CD14-positive monocyte (primary cell): ENCODE measurements around the gene IWS1. TPM values are rescaled to one million over a fixed set of nuclear protein-coding genes. Genes with fewer than 3 reads are reported as not detected.

Source experiments
- DNase-seq, 3 donors: peaks; one replicate each; pipeline ENCODE4 v3.0.0-alpha.2; 2011 to 2022
- H2AFZ ChIP-seq: 2 replicates; pipeline ENCODE4 v1.6.0; 2012; ENCODE audit warnings: mild to moderate bottlenecking, low read depth, low read length, inconsistent platforms; ENCODE audit not compliant: insufficient read depth, poor library complexity, severe bottlenecking
- H3K27ac ChIP-seq, 2 donors: 1 replicate in 1 of 2; 2 replicates in 1 of 2; pipeline ENCODE4 v1.5.1; 2012 to 2013; ENCODE audit warnings: low read length in 2 of 2, control low read depth in 1 of 2, inconsistent platforms in 1 of 2, low read depth in 1 of 2, mild to moderate bottlenecking in 1 of 2
- H3K27me3 ChIP-seq, 2 donors: one replicate each; pipeline versions ENCODE4 v1.6.0 to v1.6.1; 2011 to 2013; ENCODE audit warnings: low read length in 2 of 2; ENCODE audit not compliant: control insufficient read depth in 2 of 2, insufficient read depth in 2 of 2
- H3K36me3 ChIP-seq, 2 donors: replicated peaks in 1 of 2; 1 replicate in 1 of 2; 2 replicates in 1 of 2; pipeline versions ENCODE4 v1.5.1 to v1.6.1; 2012 to 2013; ENCODE audit warnings: low read length in 2 of 2, control low read depth in 1 of 2, inconsistent platforms in 1 of 2, mild to moderate bottlenecking in 1 of 2; ENCODE audit not compliant: insufficient read depth in 2 of 2, control insufficient read depth in 1 of 2
- H3K4me1 ChIP-seq, 2 donors: 1 replicate in 1 of 2; 2 replicates in 1 of 2; pipeline versions ENCODE4 v1.5.1 to v1.6.1; 2012 to 2013; ENCODE audit warnings: low read length in 2 of 2, control low read depth in 1 of 2, inconsistent platforms in 1 of 2, mild to moderate bottlenecking in 1 of 2, moderate library complexity in 1 of 2; ENCODE audit not compliant: insufficient read depth in 2 of 2, control insufficient read depth in 1 of 2
- H3K4me2 ChIP-seq: replicated peaks from 2 replicates; pipeline ENCODE3; 2012; ENCODE audit warnings: low read length, moderate library complexity, mild to moderate bottlenecking; ENCODE audit not compliant: poor library complexity, severe bottlenecking; ENCODE audit errors: extremely low read depth
- H3K4me3 ChIP-seq, 3 experiments: fragments of 200-600 bp in 1 of 3; sonication (generic) in 1 of 3; replicated peaks in 1 of 3; 1 replicate in 2 of 3; 2 replicates in 1 of 3; pipeline ENCODE4 v1.5.1; 2011 to 2013; ENCODE audit warnings: low read length in 3 of 3, mild to moderate bottlenecking in 3 of 3, control low read depth in 2 of 3, low read depth in 2 of 3, inconsistent platforms in 1 of 3, moderate library complexity in 1 of 3
- H3K79me2 ChIP-seq: 2 replicates; pipeline ENCODE4 v1.6.0; 2012; ENCODE audit warnings: mild to moderate bottlenecking, control low read depth, inconsistent platforms, low read length, moderate library complexity; ENCODE audit not compliant: insufficient read depth
- H3K9ac ChIP-seq: 2 replicates; pipeline ENCODE4 v1.6.0; 2017; ENCODE audit warnings: low read length, mild to moderate bottlenecking; ENCODE audit not compliant: insufficient read depth, poor library complexity, severe bottlenecking
- H3K9me3 ChIP-seq, 2 donors: replicated peaks in 1 of 2; 1 replicate in 1 of 2; 2 replicates in 1 of 2; pipeline versions ENCODE4 v1.5.1 to v1.6.1; 2012 to 2013; ENCODE audit warnings: low read length in 2 of 2, control low read depth in 1 of 2; ENCODE audit not compliant: control insufficient read depth in 1 of 2, insufficient read depth in 1 of 2
- H4K20me1 ChIP-seq: 2 replicates; pipeline ENCODE4 v1.6.0; 2012; ENCODE audit warnings: mild to moderate bottlenecking, low read length, control low read depth, moderate library complexity; ENCODE audit not compliant: insufficient read depth
- H3K27ac Mint-ChIP-seq, 7 donors: one replicate each; pipeline ENCODE4 v1.8.0; 2020; ENCODE audit warnings: mild to moderate bottlenecking in 7 of 7, mixed read lengths in 7 of 7, moderate library complexity in 6 of 7, inconsistent platforms in 2 of 7
- H3K27me3 Mint-ChIP-seq, 3 donors: one replicate each; pipeline ENCODE4 v1.8.0; 2021 to 2022; ENCODE audit warnings: low read depth in 3 of 3, mild to moderate bottlenecking in 3 of 3, mixed read lengths in 3 of 3, moderate library complexity in 3 of 3, inconsistent platforms in 1 of 3
- H3K36me3 Mint-ChIP-seq, 2 donors: one replicate each; pipeline ENCODE4 v1.8.0; 2020; ENCODE audit warnings: mixed read lengths in 2 of 2, inconsistent platforms in 1 of 2, mild to moderate bottlenecking in 1 of 2
- H3K4me1 Mint-ChIP-seq: one replicate; pipeline ENCODE4 v1.8.0; 2020; ENCODE audit warnings: mild to moderate bottlenecking, mixed read lengths
- H3K4me3 Mint-ChIP-seq, 2 donors: one replicate each; pipeline ENCODE4 v1.8.0; 2020; ENCODE audit warnings: mild to moderate bottlenecking in 2 of 2, mixed read lengths in 2 of 2, moderate library complexity in 1 of 2
- H3K9me3 Mint-ChIP-seq, 7 donors: one replicate each; pipeline ENCODE4 v1.8.0; 2020 to 2022; ENCODE audit warnings: mixed read lengths in 7 of 7, mild to moderate bottlenecking in 6 of 7, moderate library complexity in 6 of 7, inconsistent platforms in 2 of 7
- WGBS: methylation state at CpG from one replicate; pipeline ENCODE4 v1.1.5; 2013; ENCODE audit warnings: missing lambda C conversion rate; ENCODE audit not compliant: insufficient coverage; 5-methylcytosine and 5-hydroxymethylcytosine counted together
- intact Hi-C, 2 donors: fragments of 100-400 bp; cut with micrococcal nuclease; formaldehyde crosslinking; loops; one replicate each; pipeline versions ENCODE4 v1.15.0 to v1.15.1; 2023
- polyA plus RNA-seq, 3 donors: library from polyadenylated mRNA; depleted of rRNA in 1 of 3; unstranded in 2 of 3; stranded (reverse) in 1 of 3; fragments of 300-500 nt in 2 of 3; fragments of >200 nt in 1 of 3; fragmentation: Illumina TruSeq in 2 of 3; gene quantifications; 1 replicate in 2 of 3; 2 replicates in 1 of 3; pipeline ENCODE4 v1.2.3, GENCODE V29; 2012 to 2021
- TF ChIP-seq, protein P1 (sequence below): fragments of 200-600 bp; IDR thresholded peaks from one replicate; pipeline ENCODE4 v1.8.0; 2022; ENCODE audit warnings: antibody characterized with exemption, mild to moderate bottlenecking

Gene IWS1
- polyA plus RNA-seq, 3 donors: 7.9 to 21.3 (median 15.6) TPM

DNA sequence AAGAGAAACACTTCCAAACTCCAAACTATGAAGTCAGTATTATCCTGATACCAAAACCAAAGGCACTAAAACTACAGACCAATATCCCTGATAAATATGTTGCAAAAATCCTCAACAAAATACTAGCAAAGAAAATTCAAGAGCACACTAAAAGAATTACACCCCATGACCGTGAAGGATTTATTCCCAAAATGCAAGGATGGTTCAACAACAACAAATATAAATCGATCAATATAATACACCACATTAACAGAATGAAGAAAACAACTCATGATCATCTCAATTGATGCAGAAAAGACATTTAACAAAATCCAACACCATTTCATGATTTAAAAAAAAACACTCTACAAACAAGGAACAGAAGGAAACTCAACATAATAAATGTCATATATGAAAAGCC is 50.5 kb downstream of the IWS1 start:
- TF ChIP-seq, protein P1, sequence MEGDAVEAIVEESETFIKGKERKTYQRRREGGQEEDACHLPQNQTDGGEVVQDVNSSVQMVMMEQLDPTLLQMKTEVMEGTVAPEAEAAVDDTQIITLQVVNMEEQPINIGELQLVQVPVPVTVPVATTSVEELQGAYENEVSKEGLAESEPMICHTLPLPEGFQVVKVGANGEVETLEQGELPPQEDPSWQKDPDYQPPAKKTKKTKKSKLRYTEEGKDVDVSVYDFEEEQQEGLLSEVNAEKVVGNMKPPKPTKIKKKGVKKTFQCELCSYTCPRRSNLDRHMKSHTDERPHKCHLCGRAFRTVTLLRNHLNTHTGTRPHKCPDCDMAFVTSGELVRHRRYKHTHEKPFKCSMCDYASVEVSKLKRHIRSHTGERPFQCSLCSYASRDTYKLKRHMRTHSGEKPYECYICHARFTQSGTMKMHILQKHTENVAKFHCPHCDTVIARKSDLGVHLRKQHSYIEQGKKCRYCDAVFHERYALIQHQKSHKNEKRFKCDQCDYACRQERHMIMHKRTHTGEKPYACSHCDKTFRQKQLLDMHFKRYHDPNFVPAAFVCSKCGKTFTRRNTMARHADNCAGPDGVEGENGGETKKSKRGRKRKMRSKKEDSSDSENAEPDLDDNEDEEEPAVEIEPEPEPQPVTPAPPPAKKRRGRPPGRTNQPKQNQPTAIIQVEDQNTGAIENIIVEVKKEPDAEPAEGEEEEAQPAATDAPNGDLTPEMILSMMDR: no peak
- no peak overlapping the region for H3K27ac ChIP-seq
- H2AFZ ChIP-seq: no peak overlapping the region
- no peak for DNase-seq
- intact Hi-C loops: loop anchor here in 1 of 2 donors (5.0 kb wide), 1 partner anchor 48 kb away; no protein-coding TSS in a partner anchor
- Mint-ChIP-seq H3K36me3 (peaks cover 9 to 19% of the 10 kb centered on the region in 2 donors), H3K9me3 (peaks cover 4 to 12% (median 8%) of the 10 kb centered on the region in 7 donors), H3K4me3 (no peak overlapping the region), H3K27ac (no peak overlapping the region), H3K4me1 (no peaks in the 10 kb centered on the region), H3K27me3 (no peaks in the 10 kb centered on the region)
- peaks cover 7 to 10% of the 10 kb centered on the region in 2 donors for H3K36me3 ChIP-seq
- no peak overlapping the region for H3K4me3 ChIP-seq
- H3K27me3 ChIP-seq: no peaks in the 10 kb centered on the region
- no peak overlapping the region for H3K4me2 ChIP-seq
- H3K79me2 ChIP-seq: no peaks in the 10 kb centered on the region
- no peaks in the 10 kb centered on the region for H3K4me1 ChIP-seq
- WGBS: no CpG with 5 or more reads among the region's 2 CpGs
- H3K9ac ChIP-seq: no peak overlapping the region
- H4K20me1 ChIP-seq: peaks cover 6% of the 10 kb centered on the region
- H3K9me3 ChIP-seq: no peaks in the 10 kb centered on the region

DNA sequence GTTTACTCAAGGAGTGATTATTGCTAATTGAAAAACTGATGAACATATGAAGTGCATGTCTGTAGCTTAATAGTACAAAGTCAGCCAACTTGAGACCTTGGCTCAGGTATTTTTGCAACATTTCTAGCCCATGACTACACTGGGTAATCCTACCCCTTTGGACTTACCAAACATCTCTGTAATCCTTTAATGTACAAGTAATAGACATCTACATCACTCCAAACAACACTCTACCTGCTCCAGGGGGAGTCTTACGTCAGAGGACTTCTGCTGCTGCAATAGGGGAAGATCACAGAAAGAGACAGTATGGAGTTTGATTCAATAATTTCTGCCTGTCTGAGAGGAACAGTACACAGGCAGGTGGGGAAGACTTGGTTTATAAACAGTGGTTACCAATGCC is 54.0 kb downstream of the IWS1 start:
- Histone ChIP-seq H3K9me3 (no peaks in the 10 kb centered on the region), H3K79me2 (no peaks in the 10 kb centered on the region), H3K9ac (no peak overlapping the region), H2AFZ (no peak overlapping the region), H3K27me3 (no peaks in the 10 kb centered on the region), H3K27ac (no peak overlapping the region), H3K4me1 (no peaks in the 10 kb centered on the region), H4K20me1 (no peaks in the 10 kb centered on the region), H3K4me2 (no peak overlapping the region), H3K4me3 (no peak overlapping the region), H3K36me3 (peaks cover 3 to 24% of the 10 kb centered on the region in 2 donors)
- Mint-ChIP-seq H3K27ac (no peak overlapping the region), H3K4me1 (no peaks in the 10 kb centered on the region), H3K9me3 (peaks cover 4 to 12% (median 8%) of the 10 kb centered on the region in 7 donors), H3K36me3 (peaks cover 26 to 31% of the 10 kb centered on the region in 2 donors), H3K27me3 (no peaks in the 10 kb centered on the region), H3K4me3 (no peak overlapping the region)
- TF ChIP-seq, protein P1: no peak
- WGBS: no CpG with 5 or more reads among the region's 1 CpG
- intact Hi-C loops: no loop called here
- DNase-seq: no peak
